ENCODE data around the gene NIN.

NIN gene

DNA sequence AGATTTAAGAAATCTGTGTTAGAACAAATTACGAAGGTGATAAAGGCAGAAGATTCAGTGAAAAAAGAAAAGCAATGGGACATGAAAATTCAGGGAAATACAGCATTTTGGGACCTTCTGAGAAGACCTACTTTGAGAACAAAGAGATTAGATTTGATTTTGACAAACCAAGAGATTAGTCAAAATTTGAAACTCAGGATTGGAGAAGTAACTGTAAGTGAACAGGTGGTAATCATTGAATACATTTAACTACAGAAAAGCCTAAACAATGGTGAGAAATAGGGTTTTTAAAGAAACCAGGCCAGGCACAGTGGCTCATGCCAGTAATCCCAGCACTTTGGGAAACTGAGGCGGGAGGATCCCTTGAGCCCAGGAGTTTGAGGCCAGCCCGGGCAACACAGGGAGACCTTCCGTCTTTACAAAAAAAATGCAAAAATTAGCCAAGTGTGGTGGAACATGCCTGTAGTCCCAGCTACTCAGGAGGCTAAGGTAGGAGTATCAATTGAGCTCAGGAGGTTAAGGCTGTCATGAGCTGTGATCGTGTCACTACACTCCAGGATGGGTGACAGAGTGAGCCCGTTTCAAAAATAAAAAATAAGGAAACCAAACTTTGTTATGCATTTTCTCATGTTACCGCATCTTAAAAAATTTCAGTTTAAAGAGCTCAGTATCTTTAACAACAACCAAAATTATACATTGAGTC lies 154.0 kb downstream of the NIN start:
- DNase-seq: no peak
- Histone ChIP-seq H3K4me2 (ENCODE audit: insufficient read depth, low read length) (no peak overlapping the region), H4K20me1 (ENCODE audit: insufficient read depth, low read length) (no peaks in the 10 kb centered on the region), H3K4me3 (ENCODE audit: low read depth in 1 of 2, low read length in 2 of 2) (no peak overlapping the region), H3K9me3 (ENCODE audit: insufficient read depth, low read length, severe bottlenecking) (no peaks in the 10 kb centered on the region), H2AFZ (ENCODE audit: low read depth, low read length) (no peak overlapping the region), H3K9ac (ENCODE audit: low read depth, low read length) (no peak overlapping the region), H3K4me1 (ENCODE audit: insufficient read depth, low read length) (no peaks in the 10 kb centered on the region), H3K79me2 (ENCODE audit: insufficient read depth, low read length) (no peaks in the 10 kb centered on the region), H3K27ac (ENCODE audit: low read length) (no peak overlapping the region), H3K27me3 (ENCODE audit: insufficient read depth, low read length, poor library complexity) (no peaks in the 10 kb centered on the region), H3K36me3 (ENCODE audit: insufficient read depth, low read length) (no peaks in the 10 kb centered on the region)
- TF ChIP-seq EZH2 (IDR thresholded peaks at IDR 0.05; ENCODE audit: borderline replicate concordance, low read depth, low read length, severe bottlenecking): no peak
- no peak for ATAC-seq (ENCODE audit: insufficient read depth, low read depth)

DNA sequence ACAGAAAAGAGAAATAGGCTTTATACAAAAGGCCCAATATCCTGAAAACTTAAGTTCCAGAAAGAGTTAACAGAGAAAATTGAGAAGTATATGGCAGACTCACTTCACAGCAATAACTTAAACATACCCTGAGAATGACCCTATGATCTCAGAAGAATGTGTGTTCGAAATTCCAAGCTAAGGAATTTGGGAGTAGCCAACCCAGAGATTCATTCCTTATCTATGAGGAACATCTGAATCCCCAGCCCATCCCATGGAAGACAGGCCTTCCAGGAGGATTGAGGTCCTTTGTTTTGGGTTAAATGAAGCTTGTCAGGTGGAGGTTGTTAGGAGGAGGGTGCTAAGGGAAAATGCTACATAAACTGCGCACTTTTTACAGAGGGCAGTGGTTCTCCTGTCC lies 155.4 kb downstream of the NIN start:
- H4K20me1 ChIP-seq (ENCODE audit: insufficient read depth, low read length): no peaks in the 10 kb centered on the region
- no peaks in the 10 kb centered on the region for H3K27me3 ChIP-seq (ENCODE audit: insufficient read depth, low read length, poor library complexity)
- no peak for ATAC-seq (ENCODE audit: insufficient read depth, low read depth)
- H3K4me1 ChIP-seq (ENCODE audit: insufficient read depth, low read length): no peaks in the 10 kb centered on the region
- H3K9ac ChIP-seq (ENCODE audit: low read depth, low read length): no peak overlapping the region
- H3K36me3 ChIP-seq (ENCODE audit: insufficient read depth, low read length): no peaks in the 10 kb centered on the region
- no peaks in the 10 kb centered on the region for H3K9me3 ChIP-seq (ENCODE audit: insufficient read depth, low read length, severe bottlenecking)
- H3K27ac ChIP-seq (ENCODE audit: low read length): no peak overlapping the region
- no peaks in the 10 kb centered on the region for H3K79me2 ChIP-seq (ENCODE audit: insufficient read depth, low read length)
- TF ChIP-seq, protein P1, sequence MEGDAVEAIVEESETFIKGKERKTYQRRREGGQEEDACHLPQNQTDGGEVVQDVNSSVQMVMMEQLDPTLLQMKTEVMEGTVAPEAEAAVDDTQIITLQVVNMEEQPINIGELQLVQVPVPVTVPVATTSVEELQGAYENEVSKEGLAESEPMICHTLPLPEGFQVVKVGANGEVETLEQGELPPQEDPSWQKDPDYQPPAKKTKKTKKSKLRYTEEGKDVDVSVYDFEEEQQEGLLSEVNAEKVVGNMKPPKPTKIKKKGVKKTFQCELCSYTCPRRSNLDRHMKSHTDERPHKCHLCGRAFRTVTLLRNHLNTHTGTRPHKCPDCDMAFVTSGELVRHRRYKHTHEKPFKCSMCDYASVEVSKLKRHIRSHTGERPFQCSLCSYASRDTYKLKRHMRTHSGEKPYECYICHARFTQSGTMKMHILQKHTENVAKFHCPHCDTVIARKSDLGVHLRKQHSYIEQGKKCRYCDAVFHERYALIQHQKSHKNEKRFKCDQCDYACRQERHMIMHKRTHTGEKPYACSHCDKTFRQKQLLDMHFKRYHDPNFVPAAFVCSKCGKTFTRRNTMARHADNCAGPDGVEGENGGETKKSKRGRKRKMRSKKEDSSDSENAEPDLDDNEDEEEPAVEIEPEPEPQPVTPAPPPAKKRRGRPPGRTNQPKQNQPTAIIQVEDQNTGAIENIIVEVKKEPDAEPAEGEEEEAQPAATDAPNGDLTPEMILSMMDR (IDR thresholded peaks at IDR 0.05; ENCODE audit: borderline replicate concordance, extremely low read depth, low read length, poor library complexity, severe bottlenecking): no peak
- TF ChIP-seq EZH2 (IDR thresholded peaks at IDR 0.05; ENCODE audit: borderline replicate concordance, low read depth, low read length, severe bottlenecking): no peak
- H3K4me2 ChIP-seq (ENCODE audit: insufficient read depth, low read length): no peak overlapping the region
- H3K4me3 ChIP-seq (ENCODE audit: low read depth in 1 of 2, low read length in 2 of 2): no peak overlapping the region
- DNase-seq: no peak
- no peak overlapping the region for H2AFZ ChIP-seq (ENCODE audit: low read depth, low read length)

DNA sequence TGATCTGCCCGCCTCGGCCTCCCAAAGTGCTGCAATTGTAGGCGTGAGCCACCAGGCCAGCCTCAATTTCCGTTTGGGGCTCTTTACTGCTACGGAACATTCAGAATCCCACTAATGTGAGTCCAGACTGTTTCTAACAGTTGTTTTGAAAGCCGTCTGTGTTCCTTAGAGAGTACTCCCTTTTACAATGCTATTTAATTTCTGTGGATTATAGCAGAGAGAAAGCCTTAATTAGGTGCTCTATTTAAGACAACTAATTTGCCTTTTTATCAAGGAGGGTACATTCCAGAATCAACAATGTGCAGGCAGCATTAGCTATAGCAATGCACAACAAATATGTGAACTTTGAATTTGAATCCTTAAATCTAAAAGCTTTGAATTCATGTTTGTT lies 160.1 kb downstream of the NIN start:
- peaks cover 11% of the 10 kb centered on the region for H3K27me3 ChIP-seq (ENCODE audit: insufficient read depth, low read length, poor library complexity)
- H3K27ac ChIP-seq (ENCODE audit: low read length): no peak overlapping the region
- no peaks in the 10 kb centered on the region for H3K36me3 ChIP-seq (ENCODE audit: insufficient read depth, low read length)
- H3K9ac ChIP-seq (ENCODE audit: low read depth, low read length): no peak overlapping the region
- ATAC-seq (ENCODE audit: insufficient read depth, low read depth): no peak
- DNase-seq: no peak
- TF ChIP-seq, protein P1 (IDR thresholded peaks at IDR 0.05; ENCODE audit: borderline replicate concordance, extremely low read depth, low read length, poor library complexity, severe bottlenecking): no peak
- TF ChIP-seq EZH2 (IDR thresholded peaks at IDR 0.05; ENCODE audit: borderline replicate concordance, low read depth, low read length, severe bottlenecking): no peak
- no peak overlapping the region for H3K4me2 ChIP-seq (ENCODE audit: insufficient read depth, low read length)
- no peak overlapping the region for H2AFZ ChIP-seq (ENCODE audit: low read depth, low read length)
- no peaks in the 10 kb centered on the region for H3K9me3 ChIP-seq (ENCODE audit: insufficient read depth, low read length, severe bottlenecking)
- no peak overlapping the region for H3K4me3 ChIP-seq (ENCODE audit: low read depth in 1 of 2, low read length in 2 of 2)
- no peaks in the 10 kb centered on the region for H4K20me1 ChIP-seq (ENCODE audit: insufficient read depth, low read length)
- peaks cover 23% of the 10 kb centered on the region for H3K4me1 ChIP-seq (ENCODE audit: insufficient read depth, low read length)
- peaks cover 17% of the 10 kb centered on the region for H3K79me2 ChIP-seq (ENCODE audit: insufficient read depth, low read length)

DNA sequence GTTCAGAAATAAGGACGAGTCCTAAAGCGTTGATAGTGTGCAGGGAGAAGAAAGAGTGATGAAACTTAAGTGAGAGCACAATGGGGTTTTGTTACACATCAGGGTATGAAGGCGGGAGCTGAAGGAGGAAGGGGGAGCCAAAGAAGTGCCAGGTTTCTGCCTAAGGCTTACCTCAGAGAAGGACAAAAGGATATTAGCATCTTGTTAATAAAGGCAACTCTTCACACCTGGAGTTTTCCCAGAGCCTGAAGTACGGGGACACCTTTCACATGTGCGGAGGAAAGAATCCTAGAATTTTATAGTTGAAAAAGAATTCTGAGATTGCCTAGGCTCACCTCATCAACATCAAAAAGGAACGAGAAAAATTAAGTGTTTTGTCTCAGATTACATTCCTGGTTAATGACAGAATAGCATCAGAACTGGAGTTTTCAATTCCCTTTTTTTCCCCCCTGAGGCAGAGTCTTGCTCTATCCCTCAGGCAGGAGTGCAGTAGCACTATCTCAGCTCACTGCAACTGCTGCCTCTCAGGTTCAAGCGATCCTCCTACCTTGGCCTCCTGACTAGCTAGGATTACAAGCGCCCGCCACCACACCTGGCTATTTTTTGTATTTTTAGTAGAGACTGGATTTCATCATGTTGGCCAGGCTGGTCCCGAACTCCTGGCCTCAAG lies 160.6 kb downstream of the NIN start:
- H3K9ac ChIP-seq (ENCODE audit: low read depth, low read length): no peak overlapping the region
- ATAC-seq (ENCODE audit: insufficient read depth, low read depth) (no peak), DNase-seq (no peak)
- H4K20me1 ChIP-seq (ENCODE audit: insufficient read depth, low read length): no peaks in the 10 kb centered on the region
- H3K9me3 ChIP-seq (ENCODE audit: insufficient read depth, low read length, severe bottlenecking): no peaks in the 10 kb centered on the region
- H3K79me2 ChIP-seq (ENCODE audit: insufficient read depth, low read length): peaks cover 17% of the 10 kb centered on the region
- no peak overlapping the region for H3K27ac ChIP-seq (ENCODE audit: low read length)
- no peak overlapping the region for H3K4me2 ChIP-seq (ENCODE audit: insufficient read depth, low read length)
- TF ChIP-seq EZH2 (IDR thresholded peaks at IDR 0.05; ENCODE audit: borderline replicate concordance, low read depth, low read length, severe bottlenecking): no peak
- TF ChIP-seq, protein P1 (IDR thresholded peaks at IDR 0.05; ENCODE audit: borderline replicate concordance, extremely low read depth, low read length, poor library complexity, severe bottlenecking): no peak
- H3K27me3 ChIP-seq (ENCODE audit: insufficient read depth, low read length, poor library complexity): peaks cover 11% of the 10 kb centered on the region
- H3K36me3 ChIP-seq (ENCODE audit: insufficient read depth, low read length): no peaks in the 10 kb centered on the region
- H3K4me3 ChIP-seq (ENCODE audit: low read depth in 1 of 2, low read length in 2 of 2): no peak overlapping the region
- H3K4me1 ChIP-seq (ENCODE audit: insufficient read depth, low read length): peaks cover 29% of the 10 kb centered on the region
- H2AFZ ChIP-seq (ENCODE audit: low read depth, low read length): no peak overlapping the region

Measured in DND-41 (cell line).